ENCODE results near the gene PILRB. TPM values are rescaled to one million over a fixed set of nuclear protein-coding genes. Genes with fewer than 3 reads are reported as not detected.

The PILRB gene
- total and polyA plus RNA-seq, 2 of the 13 experiments (the other 11 are each of a cell fraction or from before 2014, with no cell fraction given), result 16.6 to 33.8 TPM

GRCh38 chr7:100335566-100336466, 22.1 kb upstream of the PILRB start (continued):
- TF ChIP-seq ZNF234 (CRISPR knock-in tag; conservative IDR thresholded peaks at IDR 0.05) (0 out of 2 replicates have a peak, but pooled peaks have one; percentile 60), HMGXB4 (CRISPR knock-in tag; IDR thresholded peaks at IDR 0.05; ENCODE audit: borderline replicate concordance in 1 of 2, low read depth in 1 of 2) (peak; percentile 37 to 69; a peak in 2 of 4 replicates), FOXO1 (CRISPR knock-in tag; IDR thresholded peaks at IDR 0.05) (peak; percentile 39; the same call in 1 of the 2 replicates), FOXP4 (CRISPR knock-in tag; IDR thresholded peaks at IDR 0.05) (peak; percentile 40; the same call in 1 of the 2 replicates), RNF219 (CRISPR knock-in tag; IDR thresholded peaks at IDR 0.05) (0 out of 2 replicates have a peak, but pooled peaks have one; percentile 43), PHF20 (CRISPR knock-in tag; IDR thresholded peaks at IDR 0.05) (peak; percentile 83), ZNF232 (CRISPR knock-in tag; IDR thresholded peaks at IDR 0.05; ENCODE audit: borderline replicate concordance) (peak; percentile 73; the same call in 1 of the 2 replicates), TIGD3 (CRISPR knock-in tag; IDR thresholded peaks at IDR 0.05; ENCODE audit: borderline replicate concordance) (peak; percentile 76; the same call in 1 of the 2 replicates), ZNF280D (CRISPR knock-in tag; IDR thresholded peaks at IDR 0.05) (0 out of 2 replicates have a peak, but pooled peaks have one; percentile 70), GATA4 (IDR thresholded peaks at IDR 0.05; ENCODE audit: borderline replicate concordance, low read depth) (0 out of 2 replicates have a peak, but pooled peaks have one; percentile 53), ZNF205 (CRISPR knock-in tag; IDR thresholded peaks at IDR 0.05) (peak; percentile 19; the same call in 1 of the 2 replicates), IRF9 (CRISPR knock-in tag; IDR thresholded peaks at IDR 0.05; ENCODE audit: borderline replicate concordance) (0 out of 2 replicates have a peak, but pooled peaks have one; percentile 54), DR1 (CRISPR knock-in tag; IDR thresholded peaks at IDR 0.05) (peak; percentile 65; the same call in 1 of the 2 replicates), ZNF709 (CRISPR knock-in tag; IDR thresholded peaks at IDR 0.05) (peak; percentile 75; the same call in 1 of the 2 replicates)
